Peyer's patch (tissue), 4 donors: ENCODE measurements around the gene DYRK4. TPM values are rescaled to one million over a fixed set of nuclear protein-coding genes. Genes with fewer than 3 reads are reported as not detected.
A peak's percentile ranks its signal among the peaks of the same experiment; 100 is the strongest.

ENCODE experiments used
- DNase-seq, 3 donors: peaks; one replicate each; pipeline ENCODE4 v3.0.0-alpha.2; 2017 to 2019
- H3K27ac ChIP-seq, 4 donors: fragments of 200-600 bp; sonication (generic); one replicate each; pipeline ENCODE4 v1.5.1; 2016 to 2019
- H3K27me3 ChIP-seq, 2 donors: fragments of 200-600 bp; sonication (generic); one replicate each; pipeline ENCODE4 v1.5.1; 2019
- H3K36me3 ChIP-seq, 3 donors: fragments of 200-600 bp; sonication (generic); one replicate each; pipeline ENCODE4 v1.5.1; 2016 to 2019
- H3K4me1 ChIP-seq, 4 donors: fragments of 200-600 bp; sonication (generic); one replicate each; pipeline ENCODE4 v1.5.1; 2016 to 2019
- H3K4me3 ChIP-seq, 4 donors: fragments of 200-600 bp; sonication (generic); 1 replicate in 3 of 4; 2 replicates in 1 of 4; pipeline ENCODE4 v1.5.1; 2016 to 2019; ENCODE audit warnings: mild to moderate bottlenecking in 1 of 4
- H3K9me3 ChIP-seq, 4 donors: fragments of 200-600 bp; sonication (generic); one replicate each; pipeline ENCODE4 v1.5.1; 2016 to 2019; ENCODE audit warnings: mild to moderate bottlenecking in 1 of 4
- POLR2A ChIP-seq, 2 donors: fragments of 450-650 bp; IDR thresholded peaks; one replicate each; pipeline ENCODE4 v1.5.1; 2017; ENCODE audit warnings: antibody characterized with exemption in 2 of 2, mild to moderate bottlenecking in 2 of 2, moderate library complexity in 2 of 2
- total RNA-seq, 4 donors: library from RNA; depleted of rRNA; stranded (reverse); fragments of >200 nt; gene quantifications; one replicate each; pipeline ENCODE4 v1.1.0, GENCODE V29; 2016
- TF ChIP-seq, protein P1 (sequence below), 6 experiments: fragments of 450-650 bp in 4 of 6; fragments of 200-600 bp in 2 of 6; sonication (generic) in 1 of 6; IDR thresholded peaks; one replicate each; pipeline ENCODE4 v1.5.1; 2017 to 2019; ENCODE audit warnings: antibody characterized with exemption in 6 of 6, mild to moderate bottlenecking in 3 of 6, moderate library complexity in 1 of 6

Gene DYRK4
- total RNA-seq, 4 donors from 2014 or later = 13.1 to 71.0 (median 27.4) TPM

DNA sequence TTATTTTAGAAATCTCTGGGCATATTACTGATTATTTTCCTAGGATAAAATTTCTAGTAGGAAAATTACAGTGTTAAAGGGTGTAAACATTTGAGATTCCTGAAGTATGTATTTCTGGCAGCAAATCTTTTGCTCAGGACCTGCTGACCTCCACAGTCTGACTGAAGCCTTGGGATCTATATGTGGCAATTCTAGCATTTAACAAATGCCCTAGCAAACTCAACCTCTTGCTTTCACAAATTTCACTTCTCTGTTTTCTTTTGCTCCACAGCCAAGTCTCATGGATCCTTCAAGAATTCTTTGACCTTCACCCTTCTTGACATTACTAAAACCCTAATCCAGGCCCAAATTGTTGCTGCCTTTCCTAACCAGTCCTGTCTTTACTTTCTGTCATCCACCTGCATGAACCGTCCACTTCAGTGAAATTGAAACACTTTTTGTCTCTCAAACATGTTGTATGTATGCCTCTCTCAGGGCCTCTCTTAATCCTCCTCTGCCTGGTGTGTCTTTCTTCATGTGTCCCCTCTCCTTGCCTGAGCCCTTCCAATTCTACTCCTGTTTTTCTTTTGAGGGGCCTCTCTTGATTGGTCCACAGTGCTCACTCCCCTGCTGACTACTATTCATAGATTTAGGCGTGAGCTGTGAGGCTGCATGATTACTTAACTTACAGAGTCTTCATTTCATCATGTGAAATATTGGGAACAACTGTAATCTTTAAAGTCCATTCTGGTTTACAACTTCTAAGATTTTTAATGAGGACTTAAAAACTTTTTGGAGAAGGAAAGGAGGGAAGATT lies 5.1 kb upstream of the DYRK4 start:
- Histone ChIP-seq H3K4me3 (no peak overlapping the region), H3K36me3 (no peaks in the 10 kb centered on the region), H3K27ac (no peak overlapping the region), H3K27me3 (no peaks in the 10 kb centered on the region), H3K4me1 (peaks cover 0 to 5% (median 0%) of the 10 kb centered on the region in 4 donors), H3K9me3 (no peaks in the 10 kb centered on the region)
- no peak for DNase-seq
- TF ChIP-seq, protein P1, sequence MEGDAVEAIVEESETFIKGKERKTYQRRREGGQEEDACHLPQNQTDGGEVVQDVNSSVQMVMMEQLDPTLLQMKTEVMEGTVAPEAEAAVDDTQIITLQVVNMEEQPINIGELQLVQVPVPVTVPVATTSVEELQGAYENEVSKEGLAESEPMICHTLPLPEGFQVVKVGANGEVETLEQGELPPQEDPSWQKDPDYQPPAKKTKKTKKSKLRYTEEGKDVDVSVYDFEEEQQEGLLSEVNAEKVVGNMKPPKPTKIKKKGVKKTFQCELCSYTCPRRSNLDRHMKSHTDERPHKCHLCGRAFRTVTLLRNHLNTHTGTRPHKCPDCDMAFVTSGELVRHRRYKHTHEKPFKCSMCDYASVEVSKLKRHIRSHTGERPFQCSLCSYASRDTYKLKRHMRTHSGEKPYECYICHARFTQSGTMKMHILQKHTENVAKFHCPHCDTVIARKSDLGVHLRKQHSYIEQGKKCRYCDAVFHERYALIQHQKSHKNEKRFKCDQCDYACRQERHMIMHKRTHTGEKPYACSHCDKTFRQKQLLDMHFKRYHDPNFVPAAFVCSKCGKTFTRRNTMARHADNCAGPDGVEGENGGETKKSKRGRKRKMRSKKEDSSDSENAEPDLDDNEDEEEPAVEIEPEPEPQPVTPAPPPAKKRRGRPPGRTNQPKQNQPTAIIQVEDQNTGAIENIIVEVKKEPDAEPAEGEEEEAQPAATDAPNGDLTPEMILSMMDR (IDR thresholded peaks at IDR 0.05) = no peak
- TF ChIP-seq POLR2A (IDR thresholded peaks at IDR 0.05) = no peak

DNA sequence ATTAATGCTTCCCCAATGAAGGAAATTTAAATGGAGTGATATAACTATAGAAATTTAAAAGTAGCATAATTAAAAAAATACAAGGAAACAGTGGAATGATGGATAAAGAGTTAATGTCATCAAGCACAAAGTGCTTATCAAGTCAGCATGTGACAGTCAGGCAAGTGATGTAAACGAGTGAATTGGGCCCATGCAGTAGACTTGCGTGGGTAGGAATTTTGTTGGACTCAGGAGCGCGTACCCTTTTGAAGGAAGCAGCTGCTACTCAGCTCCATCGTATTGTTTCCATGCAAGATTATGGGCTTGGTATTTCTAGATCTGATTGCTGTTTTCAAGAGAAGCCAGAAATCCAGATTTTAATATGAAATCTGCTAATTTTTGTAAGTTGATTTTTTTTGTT lies 4.4 kb upstream of the DYRK4 start:
- no peak overlapping the region for H3K4me3 ChIP-seq
- no peaks in the 10 kb centered on the region for H3K27me3 ChIP-seq
- H3K4me1 ChIP-seq = peaks cover 0 to 7% (median 0%) of the 10 kb centered on the region in 4 donors
- no peak overlapping the region for H3K27ac ChIP-seq
- no peak for DNase-seq
- no peaks in the 10 kb centered on the region for H3K9me3 ChIP-seq
- H3K36me3 ChIP-seq = no peaks in the 10 kb centered on the region
- no peak for TF ChIP-seq POLR2A (IDR thresholded peaks at IDR 0.05)
- TF ChIP-seq, protein P1 (IDR thresholded peaks at IDR 0.05) = no peak

DNA sequence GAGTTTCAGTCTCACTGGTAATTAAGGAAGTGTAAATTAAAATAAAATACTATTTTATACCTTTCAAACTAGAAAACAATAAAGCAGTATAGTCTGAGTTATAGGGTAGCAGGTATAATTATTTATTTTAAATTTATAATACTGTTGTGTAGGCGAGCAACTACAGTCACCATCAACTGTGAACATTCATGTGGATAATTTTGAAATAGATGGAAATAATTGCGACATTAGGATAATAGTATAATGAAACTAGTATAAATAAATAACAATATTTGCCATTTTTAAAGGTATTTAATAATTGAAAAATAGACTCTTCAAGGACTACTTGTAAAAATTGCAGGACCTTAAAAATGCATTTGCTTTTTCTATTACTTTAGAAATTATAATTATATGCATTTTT lies 3.8 kb upstream of the DYRK4 start:
- H3K9me3 ChIP-seq = no peaks in the 10 kb centered on the region
- no peak for DNase-seq
- H3K36me3 ChIP-seq = no peaks in the 10 kb centered on the region
- peaks cover 0 to 7% (median 0%) of the 10 kb centered on the region in 4 donors for H3K4me1 ChIP-seq
- no peaks in the 10 kb centered on the region for H3K27me3 ChIP-seq
- TF ChIP-seq, protein P1 (IDR thresholded peaks at IDR 0.05) = no peak
- no peak overlapping the region for H3K4me3 ChIP-seq
- no peak overlapping the region for H3K27ac ChIP-seq

DNA sequence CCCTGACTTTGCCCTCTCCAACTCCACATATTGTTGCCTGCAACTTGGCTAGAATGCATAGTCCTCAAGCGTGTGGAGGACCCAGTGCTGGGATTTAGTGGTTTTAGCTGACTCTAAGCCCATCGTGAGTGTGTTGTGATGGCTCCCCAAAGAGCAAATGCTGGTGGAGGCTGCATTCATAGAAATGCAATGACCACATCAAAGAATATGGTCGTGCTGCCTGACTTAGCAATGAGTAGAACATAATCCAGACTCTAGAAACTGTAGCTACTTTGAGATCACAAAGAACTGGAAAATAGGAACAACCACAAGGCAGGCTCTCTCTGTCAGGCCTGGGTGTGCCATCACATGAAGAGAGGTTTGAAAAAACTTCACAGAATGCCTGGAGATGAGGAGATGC lies 1.3 kb downstream of the DYRK4 start:
- Histone ChIP-seq H3K36me3 (no peaks in the 10 kb centered on the region), H3K9me3 (no peaks in the 10 kb centered on the region), H3K27ac (no peak overlapping the region), H3K27me3 (no peaks in the 10 kb centered on the region), H3K4me1 (peaks cover 0 to 7% (median 5%) of the 10 kb centered on the region in 4 donors), H3K4me3 (no peak overlapping the region)
- no peak for TF ChIP-seq POLR2A (IDR thresholded peaks at IDR 0.05)
- TF ChIP-seq, protein P1 (IDR thresholded peaks at IDR 0.05) = no peak
- DNase-seq = no peak

DNA sequence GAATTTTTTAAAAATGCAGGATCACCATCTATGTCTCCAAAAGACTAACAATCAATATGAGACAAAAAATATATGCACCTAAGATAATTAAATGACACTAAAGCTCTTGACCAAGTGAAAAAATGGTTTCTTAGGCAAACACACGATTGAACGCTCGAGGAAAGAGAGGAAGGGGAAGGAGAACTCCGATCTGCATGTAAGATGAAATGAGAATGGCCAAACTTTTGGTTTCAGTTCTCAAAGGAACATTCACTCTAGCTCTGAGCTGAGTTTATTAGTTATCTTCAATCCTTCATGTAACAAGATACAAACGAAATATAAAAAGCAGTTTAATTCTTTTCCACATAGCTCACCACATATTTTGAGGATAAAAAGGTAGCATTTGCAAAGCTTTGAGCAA lies 2.8 kb downstream of the DYRK4 start:
- H3K27ac ChIP-seq = peak overlapping the region in 1 of 4 donors; percentile 74
- no peak for DNase-seq
- no peak for TF ChIP-seq POLR2A (IDR thresholded peaks at IDR 0.05)
- TF ChIP-seq, protein P1 (IDR thresholded peaks at IDR 0.05) = no peak
- H3K36me3 ChIP-seq = no peaks in the 10 kb centered on the region
- no peaks in the 10 kb centered on the region for H3K27me3 ChIP-seq
- H3K4me1 ChIP-seq = peaks cover 0 to 7% (median 5%) of the 10 kb centered on the region in 4 donors
- no peak overlapping the region for H3K4me3 ChIP-seq
- H3K9me3 ChIP-seq = no peaks in the 10 kb centered on the region
